Stimulated activated naive CD8-positive, alpha-beta T cell treated with anti-CD3 and anti-CD28 coated beads, Interleukin-15, amount 100 ng/mL, for 72 hours (primary cell): ENCODE data around the gene CALN1.

Experiments used
- ATAC-seq: fragments of 150-1000 bp; cut with Tn5 transposase; 2 replicates; pipeline ENCODE4 v1.10.0; 2021; ENCODE audit warnings: mild to moderate bottlenecking, moderate library complexity
- DNase-seq, 2 donors: peaks; one replicate each; pipeline ENCODE4 v3.0.0; 2021 to 2022
- H3K27ac Mint-ChIP-seq, 2 donors: one replicate each; pipeline ENCODE4 v1.8.0; 2022; ENCODE audit warnings: mild to moderate bottlenecking in 2 of 2, mixed read lengths in 2 of 2, moderate library complexity in 2 of 2
- H3K27me3 Mint-ChIP-seq: one replicate; pipeline ENCODE4 v1.8.0; 2022; ENCODE audit warnings: mixed read lengths
- H3K4me1 Mint-ChIP-seq: one replicate; pipeline ENCODE4 v1.8.0; 2022; ENCODE audit warnings: mild to moderate bottlenecking, mixed read lengths
- H3K4me3 Mint-ChIP-seq, 2 donors: one replicate each; pipeline ENCODE4 v1.8.0; 2022; ENCODE audit warnings: mild to moderate bottlenecking in 2 of 2, mixed read lengths in 2 of 2, moderate library complexity in 1 of 2
- H3K9me3 Mint-ChIP-seq, 2 donors: one replicate each; pipeline ENCODE4 v1.8.0; 2022; ENCODE audit warnings: mixed read lengths in 2 of 2

CALN1 gene

GRCh38 chr7:72429316-72429715 is 17.2 kb upstream of the CALN1 start:
- H3K27me3 Mint-ChIP-seq = no peaks in the 10 kb centered on the region
- no peaks in the 10 kb centered on the region for H3K4me1 Mint-ChIP-seq
- ATAC-seq (no peak), DNase-seq (no peak)
- H3K9me3 Mint-ChIP-seq = no peaks in the 10 kb centered on the region
- no peak overlapping the region for H3K4me3 Mint-ChIP-seq
- no peak overlapping the region for H3K27ac Mint-ChIP-seq

- H3K27me3 Mint-ChIP-seq = no peaks in the 10 kb centered on the region
- H3K4me3 Mint-ChIP-seq = no peak overlapping the region
- peak overlapping the region in 1 of 2 donors; percentile 48 for H3K27ac Mint-ChIP-seq
- ATAC-seq (no peak), DNase-seq (no peak)
- no peaks in the 10 kb centered on the region for H3K4me1 Mint-ChIP-seq
- peaks cover 5 to 8% of the 10 kb centered on the region in 2 donors for H3K9me3 Mint-ChIP-seq
Observed at GRCh38 chr7:72416846-72417245, 4.7 kb upstream of the CALN1 start.

- Mint-ChIP-seq H3K4me3 (no peak overlapping the region), H3K27ac (no peak overlapping the region), H3K4me1 (no peaks in the 10 kb centered on the region), H3K9me3 (peaks cover 0 to 8% of the 10 kb centered on the region in 2 donors), H3K27me3 (no peaks in the 10 kb centered on the region)
- ATAC-seq (peak; percentile 9), DNase-seq (no peak)
Observed at GRCh38 chr7:72415586-72415985, 3.4 kb upstream of the CALN1 start.

- ATAC-seq = no peak
- no peaks in the 10 kb centered on the region for H3K9me3 Mint-ChIP-seq
- no peak for DNase-seq
- no peaks in the 10 kb centered on the region for H3K4me1 Mint-ChIP-seq
- no peak overlapping the region for H3K4me3 Mint-ChIP-seq
- no peaks in the 10 kb centered on the region for H3K27me3 Mint-ChIP-seq
- no peak overlapping the region for H3K27ac Mint-ChIP-seq
Observed at GRCh38 chr7:72413886-72414285, 1.7 kb upstream of the CALN1 start.

GRCh38 chr7:72413290-72413689 is 1.2 kb upstream of the CALN1 start:
- ATAC-seq (no peak), DNase-seq (no peak)
- no peaks in the 10 kb centered on the region for H3K27me3 Mint-ChIP-seq
- no peak overlapping the region for H3K27ac Mint-ChIP-seq
- H3K9me3 Mint-ChIP-seq = no peaks in the 10 kb centered on the region
- no peaks in the 10 kb centered on the region for H3K4me1 Mint-ChIP-seq
- H3K4me3 Mint-ChIP-seq = no peak overlapping the region

- H3K4me1 Mint-ChIP-seq = no peaks in the 10 kb centered on the region
- H3K4me3 Mint-ChIP-seq = no peak overlapping the region
- no peak overlapping the region for H3K27ac Mint-ChIP-seq
- DNase-seq (no peak), ATAC-seq (no peak)
- peaks cover 0 to 4% of the 10 kb centered on the region in 2 donors for H3K9me3 Mint-ChIP-seq
- H3K27me3 Mint-ChIP-seq = no peaks in the 10 kb centered on the region
Observed at GRCh38 chr7:72411419-72411818, 719 bp downstream of the CALN1 start.

GRCh38 chr7:72409638-72410015 is 2.5 kb downstream of the CALN1 start:
- H3K9me3 Mint-ChIP-seq = peaks cover 8 to 10% of the 10 kb centered on the region in 2 donors

GRCh38 chr7:72408966-72409637 is 3.0 kb downstream of the CALN1 start:
- Mint-ChIP-seq H3K4me3 (no peak overlapping the region), H3K27ac (no peak overlapping the region), H3K4me1 (peaks cover 7% of the 10 kb centered on the region), H3K27me3 (peaks cover 12% of the 10 kb centered on the region), H3K9me3 (peaks cover 10 to 13% of the 10 kb centered on the region in 2 donors)
- DNase-seq = no peak
- ATAC-seq = no peak

More at GRCh38 chr7:72409638-72410015, 2.5 kb downstream of the CALN1 start:
- Mint-ChIP-seq H3K4me3 (no peak overlapping the region), H3K27me3 (peaks cover 8% of the 10 kb centered on the region), H3K27ac (no peak overlapping the region), H3K4me1 (peaks cover 7% of the 10 kb centered on the region)
- no peak for DNase-seq
- no peak for ATAC-seq

- Mint-ChIP-seq H3K27ac (no peak overlapping the region), H3K4me3 (no peak overlapping the region), H3K27me3 (peaks cover 34% of the 10 kb centered on the region), H3K4me1 (peaks cover 7% of the 10 kb centered on the region), H3K9me3 (peaks cover 10 to 26% of the 10 kb centered on the region in 2 donors)
- DNase-seq (no peak), ATAC-seq (no peak)
Observed at GRCh38 chr7:72406820-72407403, 5.2 kb downstream of the CALN1 start.

- Mint-ChIP-seq H3K27me3 (peaks cover 38% of the 10 kb centered on the region), H3K4me3 (no peak overlapping the region), H3K9me3 (peaks cover 10 to 29% of the 10 kb centered on the region in 2 donors), H3K27ac (no peak overlapping the region), H3K4me1 (peaks cover 7% of the 10 kb centered on the region)
- ATAC-seq (no peak), DNase-seq (no peak)
Observed at GRCh38 chr7:72405871-72406270, 6.3 kb downstream of the CALN1 start.

GRCh38 chr7:72405418-72405817 is 6.7 kb downstream of the CALN1 start:
- DNase-seq = peak in 1 of 2 donors; percentile 18
- Mint-ChIP-seq H3K27ac (no peak overlapping the region), H3K4me1 (peaks cover 7% of the 10 kb centered on the region), H3K9me3 (peaks cover 10 to 29% of the 10 kb centered on the region in 2 donors), H3K4me3 (peak overlapping the region in 1 of 2 donors; percentile 4), H3K27me3 (peaks cover 38% of the 10 kb centered on the region)
- ATAC-seq = peak; percentile 63

- Mint-ChIP-seq H3K4me1 (peaks cover 7% of the 10 kb centered on the region), H3K4me3 (no peak overlapping the region), H3K9me3 (peaks cover 14 to 29% of the 10 kb centered on the region in 2 donors), H3K27ac (peak overlapping the region in 1 of 2 donors; percentile 74), H3K27me3 (peaks cover 38% of the 10 kb centered on the region)
- no peak for ATAC-seq
- DNase-seq = no peak
Observed at GRCh38 chr7:72404743-72405142, 7.4 kb downstream of the CALN1 start.

- H3K27me3 Mint-ChIP-seq = peaks cover 38% of the 10 kb centered on the region
- no peak overlapping the region for H3K4me3 Mint-ChIP-seq
- H3K27ac Mint-ChIP-seq = peak overlapping the region in 1 of 2 donors; percentile 49
- H3K4me1 Mint-ChIP-seq = peaks cover 7% of the 10 kb centered on the region
- DNase-seq (peak in 1 of 2 donors; percentile 24), ATAC-seq (peak; percentile 43)
- H3K9me3 Mint-ChIP-seq = peaks cover 14 to 29% of the 10 kb centered on the region in 2 donors
Observed at GRCh38 chr7:72403458-72404076, 8.6 kb downstream of the CALN1 start.

- no peaks in the 10 kb centered on the region for H3K4me1 Mint-ChIP-seq
- H3K9me3 Mint-ChIP-seq = peaks cover 6 to 29% of the 10 kb centered on the region in 2 donors
- H3K27ac Mint-ChIP-seq = no peak overlapping the region
- no peak overlapping the region for H3K4me3 Mint-ChIP-seq
- no peaks in the 10 kb centered on the region for H3K27me3 Mint-ChIP-seq
- ATAC-seq = no peak
- no peak for DNase-seq
Observed at GRCh38 chr7:72394016-72394415, 18.1 kb downstream of the CALN1 start.

GRCh38 chr7:72391821-72392377 is 20.2 kb downstream of the CALN1 start:
- Mint-ChIP-seq H3K4me1 (no peaks in the 10 kb centered on the region), H3K27me3 (no peaks in the 10 kb centered on the region), H3K27ac (no peak overlapping the region), H3K9me3 (peaks cover 6 to 22% of the 10 kb centered on the region in 2 donors), H3K4me3 (no peak overlapping the region)
- no peak for DNase-seq
- no peak for ATAC-seq

- Mint-ChIP-seq H3K9me3 (peaks cover 11 to 23% of the 10 kb centered on the region in 2 donors), H3K4me3 (no peak overlapping the region), H3K27ac (no peak overlapping the region), H3K4me1 (no peaks in the 10 kb centered on the region), H3K27me3 (no peaks in the 10 kb centered on the region)
- ATAC-seq (no peak), DNase-seq (no peak)
Observed at GRCh38 chr7:72386118-72386517, 26.0 kb downstream of the CALN1 start.
